ENCODE measurements around the gene RAB27A.

The RAB27A gene

GRCh38 chr15:55289746-55290527, at the start of gene RAB27A:
Gene RAB27A (minus strand): TSS chr15:55289813. CDS start chr15:55234934, 54,879 bp downstream.
- TF ChIP-seq ZFX (IDR thresholded peaks at IDR 0.05; ENCODE audit: borderline replicate concordance) (no peak), CTCF (IDR thresholded peaks at IDR 0.05) (no peak)

GRCh38 chr15:55337160-55337559, 47.5 kb upstream of the RAB27A start:
- TF ChIP-seq ZFX (IDR thresholded peaks at IDR 0.05; ENCODE audit: borderline replicate concordance) (no peak), CTCF (IDR thresholded peaks at IDR 0.05) (no peak)
- H3K27ac ChIP-seq: no peak overlapping the region

More at GRCh38 chr15:55289746-55290527, at the start of gene RAB27A:
- peak within 1 kb of the TSS; percentile 69 for H3K27ac ChIP-seq

- no peak overlapping the region for H3K27ac ChIP-seq
- TF ChIP-seq CTCF (IDR thresholded peaks at IDR 0.05) (no peak), ZFX (IDR thresholded peaks at IDR 0.05; ENCODE audit: borderline replicate concordance) (no peak)
Observed at GRCh38 chr15:55334997-55335396, 45.4 kb upstream of the RAB27A start.

GRCh38 chr15:55334371-55334770, 44.8 kb upstream of the RAB27A start:
- H3K27ac ChIP-seq: no peak overlapping the region
- TF ChIP-seq CTCF (IDR thresholded peaks at IDR 0.05): no peak
- no peak for TF ChIP-seq ZFX (IDR thresholded peaks at IDR 0.05; ENCODE audit: borderline replicate concordance)

- TF ChIP-seq CTCF (IDR thresholded peaks at IDR 0.05): no peak
- no peak for TF ChIP-seq ZFX (IDR thresholded peaks at IDR 0.05; ENCODE audit: borderline replicate concordance)
Observed at GRCh38 chr15:55327387-55327786, 37.8 kb upstream of the RAB27A start.

GRCh38 chr15:55322467-55322866, 32.9 kb upstream of the RAB27A start:
- no peak overlapping the region for H3K27ac ChIP-seq
- TF ChIP-seq ZFX (IDR thresholded peaks at IDR 0.05; ENCODE audit: borderline replicate concordance): no peak
- no peak for TF ChIP-seq CTCF (IDR thresholded peaks at IDR 0.05)

More at GRCh38 chr15:55327387-55327786, 37.8 kb upstream of the RAB27A start:
- H3K27ac ChIP-seq: no peak overlapping the region

- no peak overlapping the region for H3K27ac ChIP-seq
- TF ChIP-seq CTCF (IDR thresholded peaks at IDR 0.05) (no peak), ZFX (IDR thresholded peaks at IDR 0.05; ENCODE audit: borderline replicate concordance) (no peak)
Observed at GRCh38 chr15:55320963-55321362, 31.4 kb upstream of the RAB27A start.
